Measurements from ENCODE around the gene OBP2A.

OBP2A gene

DNA sequence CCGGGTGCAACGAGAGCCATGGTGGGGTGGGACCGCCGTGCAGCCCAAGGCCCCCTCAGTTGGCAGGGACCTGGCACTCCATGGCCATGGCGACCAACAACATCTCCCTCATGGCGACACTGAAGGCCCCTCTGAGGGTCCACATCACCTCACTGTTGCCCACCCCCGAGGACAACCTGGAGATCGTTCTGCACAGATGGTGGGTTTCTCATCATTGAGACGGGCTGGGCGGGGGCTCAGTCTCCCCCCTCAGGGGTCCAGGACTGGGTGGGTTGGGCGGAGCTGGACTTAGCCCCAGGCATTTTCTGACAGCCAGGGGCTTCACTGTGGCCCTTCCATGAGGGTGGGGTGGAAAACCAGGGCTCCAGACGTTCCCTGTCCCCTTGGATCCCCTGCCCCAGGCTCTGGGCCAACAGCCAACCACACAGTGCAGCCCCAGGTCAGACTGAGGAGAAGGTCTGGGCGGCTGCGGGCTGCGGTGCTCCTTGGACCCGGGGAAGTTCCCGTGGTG, 16.4 kb downstream of the OBP2A start:
- H4K20me1 ChIP-seq (ENCODE audit: insufficient read depth, low read length) = no peaks in the 10 kb centered on the region
- no peak overlapping the region for H3K4me2 ChIP-seq (ENCODE audit: low read length)
- no peaks in the 10 kb centered on the region for H3K36me3 ChIP-seq (ENCODE audit: insufficient read depth, low read length)
- no peak for TF ChIP-seq EZH2 (IDR thresholded peaks at IDR 0.05; ENCODE audit: borderline replicate concordance, low read length)
- TF ChIP-seq, protein P1, sequence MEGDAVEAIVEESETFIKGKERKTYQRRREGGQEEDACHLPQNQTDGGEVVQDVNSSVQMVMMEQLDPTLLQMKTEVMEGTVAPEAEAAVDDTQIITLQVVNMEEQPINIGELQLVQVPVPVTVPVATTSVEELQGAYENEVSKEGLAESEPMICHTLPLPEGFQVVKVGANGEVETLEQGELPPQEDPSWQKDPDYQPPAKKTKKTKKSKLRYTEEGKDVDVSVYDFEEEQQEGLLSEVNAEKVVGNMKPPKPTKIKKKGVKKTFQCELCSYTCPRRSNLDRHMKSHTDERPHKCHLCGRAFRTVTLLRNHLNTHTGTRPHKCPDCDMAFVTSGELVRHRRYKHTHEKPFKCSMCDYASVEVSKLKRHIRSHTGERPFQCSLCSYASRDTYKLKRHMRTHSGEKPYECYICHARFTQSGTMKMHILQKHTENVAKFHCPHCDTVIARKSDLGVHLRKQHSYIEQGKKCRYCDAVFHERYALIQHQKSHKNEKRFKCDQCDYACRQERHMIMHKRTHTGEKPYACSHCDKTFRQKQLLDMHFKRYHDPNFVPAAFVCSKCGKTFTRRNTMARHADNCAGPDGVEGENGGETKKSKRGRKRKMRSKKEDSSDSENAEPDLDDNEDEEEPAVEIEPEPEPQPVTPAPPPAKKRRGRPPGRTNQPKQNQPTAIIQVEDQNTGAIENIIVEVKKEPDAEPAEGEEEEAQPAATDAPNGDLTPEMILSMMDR (IDR thresholded peaks at IDR 0.05; ENCODE audit: low read length) = no peak
- no peak overlapping the region for H2AFZ ChIP-seq (ENCODE audit: low read length)
- H3K9me2 ChIP-seq (ENCODE audit: low read depth, low read length) = no peaks in the 10 kb centered on the region
- no peaks in the 10 kb centered on the region for H3K27me3 ChIP-seq (ENCODE audit: insufficient read depth, low read length)
- H3K79me2 ChIP-seq (ENCODE audit: insufficient read depth, low read length) = no peaks in the 10 kb centered on the region
- H3K4me1 ChIP-seq (ENCODE audit: insufficient read depth, low read length, severe bottlenecking) = no peaks in the 10 kb centered on the region
- no peak overlapping the region for H3K27ac ChIP-seq (ENCODE audit: low read depth, low read length, poor library complexity, severe bottlenecking)
- H3K4me3 ChIP-seq (ENCODE audit: low read depth, low read length, poor library complexity, severe bottlenecking) = no peak overlapping the region
- H3K9ac ChIP-seq (ENCODE audit: low read length) = no peak overlapping the region
- no peaks in the 10 kb centered on the region for H3F3A ChIP-seq (ENCODE audit: insufficient read depth, low read length)
- no peaks in the 10 kb centered on the region for H3K9me3 ChIP-seq (ENCODE audit: low read length)

- H3K36me3 ChIP-seq (ENCODE audit: insufficient read depth, low read length) = no peaks in the 10 kb centered on the region
- H3K4me3 ChIP-seq (ENCODE audit: low read depth, low read length, poor library complexity, severe bottlenecking) = no peak overlapping the region
- TF ChIP-seq, protein P1 (IDR thresholded peaks at IDR 0.05; ENCODE audit: low read length) = no peak
- TF ChIP-seq EZH2 (IDR thresholded peaks at IDR 0.05; ENCODE audit: borderline replicate concordance, low read length) = no peak
- H3K4me2 ChIP-seq (ENCODE audit: low read length) = no peak overlapping the region
- H3K27me3 ChIP-seq (ENCODE audit: insufficient read depth, low read length) = no peaks in the 10 kb centered on the region
- H4K20me1 ChIP-seq (ENCODE audit: insufficient read depth, low read length) = no peaks in the 10 kb centered on the region
- H3K9me3 ChIP-seq (ENCODE audit: low read length) = no peaks in the 10 kb centered on the region
- H3K9ac ChIP-seq (ENCODE audit: low read length) = no peak overlapping the region
- H3K4me1 ChIP-seq (ENCODE audit: insufficient read depth, low read length, severe bottlenecking) = no peaks in the 10 kb centered on the region
- H3K9me2 ChIP-seq (ENCODE audit: low read depth, low read length) = no peaks in the 10 kb centered on the region
- H2AFZ ChIP-seq (ENCODE audit: low read length) = no peak overlapping the region
- H3K27ac ChIP-seq (ENCODE audit: low read depth, low read length, poor library complexity, severe bottlenecking) = no peak overlapping the region
- H3K79me2 ChIP-seq (ENCODE audit: insufficient read depth, low read length) = no peaks in the 10 kb centered on the region
- H3F3A ChIP-seq (ENCODE audit: insufficient read depth, low read length) = no peaks in the 10 kb centered on the region
These were observed 17.1 kb downstream of the OBP2A start for GRCh38 chr9:135563039-135563476.

DNA sequence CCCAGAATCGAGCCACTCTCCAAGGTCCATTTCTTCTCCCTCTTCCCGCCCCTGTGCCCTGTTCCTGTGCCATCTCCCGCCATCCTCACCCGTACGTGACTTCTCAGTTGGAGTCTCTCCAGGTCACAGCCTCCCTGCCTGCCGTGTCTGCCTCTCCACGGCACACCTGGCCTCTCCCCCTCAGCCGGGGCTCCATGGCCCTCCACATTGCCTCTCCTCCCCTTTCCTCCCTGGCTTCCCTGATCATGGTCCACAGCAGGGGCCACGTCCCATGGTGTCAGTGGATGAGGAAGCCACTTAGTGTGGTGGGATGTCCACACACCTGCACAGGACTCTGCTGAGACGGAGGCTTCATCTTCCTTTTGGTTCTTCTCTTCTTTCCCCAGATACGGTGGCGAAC, 17.9 kb downstream of the OBP2A start:
- peaks cover under 1% of the 10 kb centered on the region; the same call in 1 of the 2 replicates for H3K27me3 ChIP-seq (ENCODE audit: insufficient read depth, low read length)
- no peak for TF ChIP-seq EZH2 (IDR thresholded peaks at IDR 0.05; ENCODE audit: borderline replicate concordance, low read length)
- TF ChIP-seq, protein P1 (IDR thresholded peaks at IDR 0.05; ENCODE audit: low read length) = no peak

More for the DNA sequence above, 17.9 kb downstream of the OBP2A start:
- H2AFZ ChIP-seq (ENCODE audit: low read length) = no peak overlapping the region
- no peaks in the 10 kb centered on the region for H3K4me1 ChIP-seq (ENCODE audit: insufficient read depth, low read length, severe bottlenecking)
- H3K4me3 ChIP-seq (ENCODE audit: low read depth, low read length, poor library complexity, severe bottlenecking) = no peak overlapping the region
- no peaks in the 10 kb centered on the region for H3K79me2 ChIP-seq (ENCODE audit: insufficient read depth, low read length)
- H3K9me3 ChIP-seq (ENCODE audit: low read length) = no peaks in the 10 kb centered on the region
- no peaks in the 10 kb centered on the region for H4K20me1 ChIP-seq (ENCODE audit: insufficient read depth, low read length)
- H3K4me2 ChIP-seq (ENCODE audit: low read length) = no peak overlapping the region
- no peaks in the 10 kb centered on the region for H3K9me2 ChIP-seq (ENCODE audit: low read depth, low read length)
- no peak overlapping the region for H3K27ac ChIP-seq (ENCODE audit: low read depth, low read length, poor library complexity, severe bottlenecking)
- H3K9ac ChIP-seq (ENCODE audit: low read length) = no peak overlapping the region
- H3F3A ChIP-seq (ENCODE audit: insufficient read depth, low read length) = no peaks in the 10 kb centered on the region
- H3K36me3 ChIP-seq (ENCODE audit: insufficient read depth, low read length) = no peaks in the 10 kb centered on the region

Measured in OCI-LY1 (cell line).